ENCODE results near the gene CHGA.

GRCh38 chr14:92927349-92928257, 4.7 kb downstream of the CHGA start:
- TF ChIP-seq POLR2A (IDR thresholded peaks at IDR 0.05): no peak
- TF ChIP-seq CTCF (IDR thresholded peaks at IDR 0.05): no peak
- TF ChIP-seq POLR2AphosphoS5 (IDR thresholded peaks at IDR 0.05): no peak

All from prostate gland (tissue), 2 donors.